Tibial nerve (tissue), 4 donors: ENCODE measurements around the gene LYSMD1. TPM values are rescaled to one million over a fixed set of nuclear protein-coding genes. Genes with fewer than 3 reads are reported as not detected.
A peak's percentile ranks its signal among the peaks of the same experiment; 100 is the strongest.

Experiments
- DNase-seq, 2 donors: peaks; one replicate each; pipeline ENCODE4 v3.0.0-alpha.2; 2019; ENCODE audit warnings: low spot score in 2 of 2
- H3K27ac ChIP-seq, 4 donors: fragments of 200-600 bp; sonication (generic) in 3 of 4; one replicate each; pipeline ENCODE4 v1.5.1; 2017 to 2019; ENCODE audit warnings: mild to moderate bottlenecking in 1 of 4
- H3K27me3 ChIP-seq, 2 donors: fragments of 200-600 bp; sonication (generic) in 1 of 2; one replicate each; pipeline versions ENCODE4 v1.5.1 to v1.6.0; 2017 to 2019
- H3K36me3 ChIP-seq, 3 donors: fragments of 200-600 bp; sonication (generic); one replicate each; pipeline ENCODE4 v1.5.1; 2018 to 2019
- H3K4me1 ChIP-seq, 4 donors: fragments of 200-600 bp; sonication (generic) in 3 of 4; one replicate each; pipeline ENCODE4 v1.5.1; 2017 to 2019
- H3K4me3 ChIP-seq, 4 donors: fragments of 200-600 bp; sonication (generic) in 3 of 4; one replicate each; pipeline ENCODE4 v1.5.1; 2017 to 2019; ENCODE audit warnings: mild to moderate bottlenecking in 1 of 4, moderate library complexity in 1 of 4
- H3K9me3 ChIP-seq, 4 donors: fragments of 200-600 bp; sonication (generic) in 3 of 4; one replicate each; pipeline ENCODE4 v1.5.1; 2017 to 2019
- EP300 ChIP-seq, 2 donors: sonication (generic); formaldehyde crosslinking; IDR thresholded peaks; one replicate each; pipeline ENCODE4 v1.6.1; 2017; ENCODE audit warnings: antibody characterized with exemption in 2 of 2, mild to moderate bottlenecking in 1 of 2
- POLR2A ChIP-seq, 2 donors: fragments of 450-650 bp; IDR thresholded peaks; one replicate each; pipeline ENCODE4 v1.6.1; 2017; ENCODE audit warnings: antibody characterized with exemption in 2 of 2, mild to moderate bottlenecking in 2 of 2, moderate library complexity in 2 of 2
- WGBS, 2 donors: methylation state at CpG; one replicate each; pipeline ENCODE4 v1.1.5; 2018; 5-methylcytosine and 5-hydroxymethylcytosine counted together
- total RNA-seq, 4 donors: library from RNA; depleted of rRNA; stranded (reverse); fragments of >200 nt; gene quantifications; one replicate each; pipeline ENCODE4 v1.1.0, GENCODE V29; 2016
- TF ChIP-seq, protein P1 (sequence below), 5 experiments: fragments of 200-600 bp in 3 of 5; fragments of 450-650 bp in 2 of 5; sonication (generic) in 3 of 5; IDR thresholded peaks; one replicate each; pipeline ENCODE4 v1.5.1; 2016 to 2019; ENCODE audit warnings: antibody characterized with exemption in 5 of 5, mild to moderate bottlenecking in 3 of 5, moderate library complexity in 2 of 5

The LYSMD1 gene
- total RNA-seq, 4 donors from 2014 or later: 10.1 to 16.5 (median 13.8) TPM

DNA sequence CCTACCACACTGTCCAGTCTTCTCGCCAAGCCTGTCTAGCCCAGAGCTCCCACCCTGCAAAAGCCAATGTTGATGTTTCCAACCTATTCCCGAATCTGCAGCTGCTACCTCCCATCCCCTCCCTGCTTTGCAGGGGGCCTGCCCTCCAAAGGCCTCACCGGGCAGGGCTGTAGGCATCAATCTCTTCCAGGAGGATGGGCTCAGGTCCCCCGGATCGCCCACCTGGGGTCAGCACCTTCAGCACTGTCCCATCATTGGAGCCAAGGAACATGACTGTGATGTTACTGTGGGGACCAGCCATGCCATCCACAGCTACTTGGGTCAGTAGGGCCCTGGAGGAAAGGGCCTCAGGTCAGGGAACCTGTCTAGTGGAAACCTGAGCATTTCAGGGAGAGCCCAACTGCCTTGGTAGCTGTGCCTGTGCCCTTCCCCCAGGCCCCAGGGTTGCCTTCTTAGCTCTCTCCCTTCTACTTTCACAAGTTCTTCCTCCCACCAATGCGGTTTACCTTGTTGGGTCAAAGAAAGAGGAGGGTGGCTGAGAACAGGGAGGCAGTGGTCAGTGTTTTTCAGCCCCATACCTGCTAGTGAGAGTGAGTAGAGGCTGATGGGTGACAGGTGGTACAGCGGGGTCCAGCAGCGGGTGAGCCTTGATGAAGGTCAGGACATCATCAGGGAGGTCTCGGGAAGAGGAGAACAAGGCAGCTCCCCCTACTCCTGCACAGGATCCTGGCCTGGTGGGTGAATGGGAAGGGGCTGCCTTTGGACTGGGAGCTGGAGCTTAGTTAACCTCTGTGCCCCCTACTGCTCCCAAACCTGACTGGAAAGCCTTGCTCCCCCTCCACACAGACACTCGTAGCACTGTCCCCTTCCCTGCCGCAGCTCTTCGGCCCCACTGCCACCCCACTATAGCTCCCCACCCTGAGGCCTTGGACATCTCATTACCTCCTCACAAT, 30.0 kb downstream of the LYSMD1 start:
- Histone ChIP-seq H3K36me3 (peaks cover 0 to 75% (median 0%) of the 10 kb centered on the region in 3 donors), H3K4me1 (peaks cover 0 to 18% (median 0%) of the 10 kb centered on the region in 4 donors), H3K9me3 (no peaks in the 10 kb centered on the region), H3K4me3 (no peak overlapping the region), H3K27ac (no peak overlapping the region), H3K27me3 (no peaks in the 10 kb centered on the region)
- TF ChIP-seq, protein P1, sequence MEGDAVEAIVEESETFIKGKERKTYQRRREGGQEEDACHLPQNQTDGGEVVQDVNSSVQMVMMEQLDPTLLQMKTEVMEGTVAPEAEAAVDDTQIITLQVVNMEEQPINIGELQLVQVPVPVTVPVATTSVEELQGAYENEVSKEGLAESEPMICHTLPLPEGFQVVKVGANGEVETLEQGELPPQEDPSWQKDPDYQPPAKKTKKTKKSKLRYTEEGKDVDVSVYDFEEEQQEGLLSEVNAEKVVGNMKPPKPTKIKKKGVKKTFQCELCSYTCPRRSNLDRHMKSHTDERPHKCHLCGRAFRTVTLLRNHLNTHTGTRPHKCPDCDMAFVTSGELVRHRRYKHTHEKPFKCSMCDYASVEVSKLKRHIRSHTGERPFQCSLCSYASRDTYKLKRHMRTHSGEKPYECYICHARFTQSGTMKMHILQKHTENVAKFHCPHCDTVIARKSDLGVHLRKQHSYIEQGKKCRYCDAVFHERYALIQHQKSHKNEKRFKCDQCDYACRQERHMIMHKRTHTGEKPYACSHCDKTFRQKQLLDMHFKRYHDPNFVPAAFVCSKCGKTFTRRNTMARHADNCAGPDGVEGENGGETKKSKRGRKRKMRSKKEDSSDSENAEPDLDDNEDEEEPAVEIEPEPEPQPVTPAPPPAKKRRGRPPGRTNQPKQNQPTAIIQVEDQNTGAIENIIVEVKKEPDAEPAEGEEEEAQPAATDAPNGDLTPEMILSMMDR (IDR thresholded peaks at IDR 0.05): no peak
- no peak for TF ChIP-seq POLR2A (IDR thresholded peaks at IDR 0.05)
- TF ChIP-seq EP300 (IDR thresholded peaks at IDR 0.05): no peak
- no peak for DNase-seq
- 85 to 87% methylated on average over 12 of the region's 12 CpGs for WGBS, 2 donors

DNA sequence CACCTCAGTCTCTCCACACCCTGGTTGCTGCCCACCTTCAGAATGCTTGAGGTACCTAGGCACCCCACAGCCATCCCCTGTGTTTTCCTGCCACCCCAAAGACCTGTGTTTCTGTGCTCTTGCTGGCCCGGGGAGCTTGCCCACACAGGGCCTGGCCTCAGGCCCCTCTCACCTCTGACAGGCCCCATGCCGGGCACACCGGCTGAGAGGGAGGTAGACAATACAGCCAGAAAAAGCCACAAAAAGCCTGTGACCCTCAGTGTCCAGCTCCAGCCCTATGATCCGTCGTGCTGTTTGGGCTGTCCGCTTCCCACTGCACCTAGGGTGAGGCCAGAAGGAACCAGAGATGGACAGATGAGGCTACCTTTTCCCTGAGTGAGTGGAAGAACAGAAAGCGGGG, 30.7 kb downstream of the LYSMD1 start:
- Histone ChIP-seq H3K4me1 (peaks cover 0 to 22% (median 0%) of the 10 kb centered on the region in 4 donors), H3K36me3 (peaks cover 0 to 69% (median 0%) of the 10 kb centered on the region in 3 donors), H3K27me3 (no peaks in the 10 kb centered on the region), H3K4me3 (no peak overlapping the region), H3K9me3 (no peaks in the 10 kb centered on the region), H3K27ac (no peak overlapping the region)
- DNase-seq: no peak
- WGBS, 2 donors: 90 to 94% methylated on average over 7 of the region's 7 CpGs
- TF ChIP-seq POLR2A (IDR thresholded peaks at IDR 0.05): no peak

DNA sequence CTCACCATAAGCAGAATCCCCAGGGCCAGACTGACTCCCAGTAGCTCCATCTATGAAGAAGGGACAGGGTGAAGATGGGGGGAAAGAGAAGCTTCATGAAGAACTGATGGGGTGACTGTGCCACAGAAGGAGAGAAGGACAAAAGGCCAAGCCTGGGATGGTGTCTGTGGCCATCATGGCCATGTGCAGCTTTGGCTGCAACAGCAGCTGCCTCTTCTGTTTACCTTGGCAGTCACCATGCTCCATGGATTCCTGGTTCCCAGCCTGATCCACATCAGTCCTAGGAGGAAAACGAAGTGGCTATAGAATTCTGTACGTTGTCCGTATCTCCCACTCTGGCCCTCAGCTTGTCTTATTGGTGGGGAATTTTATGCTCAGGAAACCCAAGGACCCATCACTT, 31.3 kb downstream of the LYSMD1 start:
- no peaks in the 10 kb centered on the region for H3K27me3 ChIP-seq
- peaks cover 0 to 64% (median 0%) of the 10 kb centered on the region in 3 donors for H3K36me3 ChIP-seq
- no peak overlapping the region for H3K27ac ChIP-seq
- H3K4me1 ChIP-seq: peaks cover 0 to 22% (median 0%) of the 10 kb centered on the region in 4 donors
- DNase-seq: no peak
- 70 to 74% methylated on average over 3 of the region's 3 CpGs for WGBS, 2 donors
- no peak overlapping the region for H3K4me3 ChIP-seq
- TF ChIP-seq, protein P1 (IDR thresholded peaks at IDR 0.05): no peak
- TF ChIP-seq EP300 (IDR thresholded peaks at IDR 0.05) (no peak), POLR2A (IDR thresholded peaks at IDR 0.05) (no peak)
- no peaks in the 10 kb centered on the region for H3K9me3 ChIP-seq

DNA sequence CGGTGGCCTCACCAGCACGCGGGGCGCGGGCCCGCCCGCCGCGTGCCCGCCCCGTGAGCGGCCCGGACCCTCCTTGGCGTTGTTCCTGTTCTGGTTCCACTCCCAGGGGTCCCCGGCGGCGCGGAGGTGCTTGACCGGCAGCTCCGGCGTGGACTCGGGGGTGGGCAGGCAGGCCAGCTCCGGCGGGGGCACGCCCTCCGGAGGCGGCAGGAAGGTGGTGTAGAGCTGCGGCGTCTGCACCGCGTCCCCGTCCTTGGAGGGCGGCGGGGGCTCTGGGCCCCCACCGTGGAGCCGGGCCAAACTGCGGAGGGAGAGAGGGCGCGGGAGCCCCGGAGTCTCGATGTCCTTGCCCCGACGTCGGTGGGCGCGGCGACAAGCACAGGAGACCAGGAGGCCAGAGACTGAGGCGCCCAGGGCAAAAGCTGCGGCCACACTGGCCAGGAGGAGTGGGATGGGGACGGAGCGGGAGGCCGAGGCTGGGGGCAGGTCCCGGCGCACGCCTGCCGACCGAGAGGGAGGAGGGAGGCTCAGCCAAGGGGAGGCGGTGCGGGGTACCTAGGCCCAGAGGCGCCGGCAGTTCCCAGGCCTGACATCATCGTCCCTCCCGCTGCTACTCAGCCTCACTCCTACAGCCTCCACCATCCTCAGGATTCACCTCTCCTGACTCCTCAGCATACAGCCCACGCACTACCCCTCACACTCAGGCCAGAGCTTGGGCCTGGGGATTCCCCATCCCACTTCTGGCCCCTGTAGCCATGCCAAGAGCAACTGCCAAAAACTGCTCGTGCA, 32.5 kb downstream of the LYSMD1 start:
- Histone ChIP-seq H3K36me3 (peaks cover 0 to 52% (median 0%) of the 10 kb centered on the region in 3 donors), H3K27me3 (no peaks in the 10 kb centered on the region), H3K27ac (peak overlapping the region in 1 of 4 donors; percentile 10), H3K9me3 (no peaks in the 10 kb centered on the region), H3K4me3 (no peak overlapping the region), H3K4me1 (peaks cover 0 to 22% (median 0%) of the 10 kb centered on the region in 4 donors)
- DNase-seq: no peak
- TF ChIP-seq, protein P1 (IDR thresholded peaks at IDR 0.05): no peak
- TF ChIP-seq EP300 (IDR thresholded peaks at IDR 0.05) (no peak), POLR2A (IDR thresholded peaks at IDR 0.05) (no peak)
- WGBS, 2 donors: 58 to 76% methylated on average over 45 to 55 of the region's 65 CpGs

DNA sequence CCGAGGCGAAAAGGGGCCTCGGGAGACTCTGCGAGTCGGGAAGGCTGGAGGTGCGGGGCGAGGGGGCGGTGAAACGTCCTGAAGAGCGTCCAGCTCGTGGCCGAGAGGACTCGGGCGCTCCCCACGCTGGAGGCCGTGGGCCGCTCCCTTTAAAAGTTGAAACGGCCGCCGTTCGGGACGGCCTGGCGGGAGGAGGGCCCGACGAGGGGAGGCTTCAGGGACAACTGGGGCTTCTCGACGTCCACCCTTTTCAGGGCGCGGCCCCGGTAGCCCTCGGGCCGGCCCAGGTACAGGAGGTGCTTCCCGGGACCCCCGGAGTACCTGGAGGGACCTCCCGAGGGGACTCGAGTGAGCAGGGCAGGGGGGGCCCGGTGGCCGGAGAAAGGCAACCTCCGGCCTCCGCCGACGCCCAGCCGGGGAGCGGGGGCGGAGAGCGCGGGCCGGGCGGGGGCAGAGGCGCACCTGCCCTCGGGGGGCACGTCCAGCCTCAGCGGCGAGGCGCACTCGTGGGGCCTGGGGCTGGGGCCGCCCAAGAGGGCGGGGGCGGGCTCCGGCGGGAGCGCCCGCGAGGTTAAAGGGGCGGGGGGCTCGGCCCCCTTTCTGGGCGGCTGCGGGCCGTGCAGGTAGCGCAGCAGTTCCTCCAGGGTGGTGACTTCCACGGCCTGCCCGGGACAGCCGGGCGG, 33.2 kb downstream of the LYSMD1 start:
- peak overlapping the region in 3 of 4 donors; percentile 59 to 84 (median 73) for H3K27ac ChIP-seq
- peak overlapping the region; percentile 40 to 55 (median 42) for H3K4me3 ChIP-seq
- TF ChIP-seq, protein P1 (IDR thresholded peaks at IDR 0.05): no peak
- no peak for TF ChIP-seq EP300 (IDR thresholded peaks at IDR 0.05)
- peaks cover 0 to 22% (median 0%) of the 10 kb centered on the region in 4 donors for H3K4me1 ChIP-seq
- WGBS, 2 donors: 14 to 26% methylated on average over 5 to 25 of the region's 74 CpGs
- H3K27me3 ChIP-seq: no peaks in the 10 kb centered on the region
- DNase-seq: no peak
- no peaks in the 10 kb centered on the region for H3K9me3 ChIP-seq
- peaks cover 0 to 44% (median 0%) of the 10 kb centered on the region in 3 donors for H3K36me3 ChIP-seq
